ENCODE data around the gene IL1B. TPM values are rescaled to one million over a fixed set of nuclear protein-coding genes. Genes with fewer than 3 reads are reported as not detected.

Gene IL1B
- total RNA-seq, 1 experiment from 2014 or later: 5.4 TPM

- Mint-ChIP-seq H3K36me3 (ENCODE audit: insufficient read depth, unreplicated experiment) (peaks cover 8% of the 10 kb centered on the region), H3K27ac (ENCODE audit: low read depth, unreplicated experiment) (no peak overlapping the region), H3K4me3 (ENCODE audit: unreplicated experiment) (no peak overlapping the region), H3K27me3 (ENCODE audit: insufficient read depth, unreplicated experiment) (no peaks in the 10 kb centered on the region), H3K9me3 (ENCODE audit: unreplicated experiment) (peaks cover 8% of the 10 kb centered on the region), H3K4me1 (ENCODE audit: insufficient read depth, unreplicated experiment) (peaks cover 46% of the 10 kb centered on the region)
- ChIA-PET POLR2A (interaction anchor here (0.6 to 9.4 kb wide), 5 partner anchors 7 to 30 kb away, joined by 3 to 131 read pairs (median 5); no protein-coding TSS in a partner anchor), CTCF (interaction anchor here (0.5 to 0.7 kb wide), 3 partner anchors 14 to 173 kb away, joined by 3 to 4 read pairs (median 3); no protein-coding TSS in a partner anchor)
- intact Hi-C loops (cut with micrococcal nuclease): no loop called here
- no peak for TF ChIP-seq CTCF (IDR thresholded peaks at IDR 0.05; ENCODE audit: unreplicated experiment)
- BruUV-seq (replicated peaks): no TSS peak
- DNase-seq (ENCODE audit: unreplicated experiment): peak; percentile 71
These were observed 49.3 kb downstream of the IL1B start for GRCh38 chr2:112787294-112787693.

- Mint-ChIP-seq H3K4me3 (ENCODE audit: unreplicated experiment) (peak within 1 kb of the TSS; percentile 79), H3K27ac (ENCODE audit: low read depth, unreplicated experiment) (peak within 1 kb of the TSS; percentile 85), H3K4me1 (ENCODE audit: insufficient read depth, unreplicated experiment) (peaks cover 57% of the 10 kb centered on the region), H3K9me3 (ENCODE audit: unreplicated experiment) (peaks cover 8% of the 10 kb centered on the region), H3K36me3 (ENCODE audit: insufficient read depth, unreplicated experiment) (peaks cover 36% of the 10 kb centered on the region), H3K27me3 (ENCODE audit: insufficient read depth, unreplicated experiment) (no peaks in the 10 kb centered on the region)
- DNase-seq (ENCODE audit: unreplicated experiment): peak; percentile 92
- TSS peak; percentile 67 for BruUV-seq (replicated peaks)
- CTCF ChIA-PET: interaction anchor here (0.6 to 6.3 kb wide), 11 partner anchors 9 to 162 kb away, joined by 3 to 38 read pairs (median 4); no protein-coding TSS in a partner anchor
- intact Hi-C loops (cut with micrococcal nuclease): no loop called here
- POLR2A ChIA-PET: interaction anchor here (0.8 to 9.4 kb wide), 26 partner anchors 10 to 455 kb away, joined by 3 to 131 read pairs (median 10); partner anchors contain the start of genes CKAP2L and IL1B
- TF ChIP-seq CTCF (IDR thresholded peaks at IDR 0.05; ENCODE audit: unreplicated experiment): no peak
These were observed 52.1 kb downstream of the IL1B start, which contains the start of gene IL1A for GRCh38 chr2:112784199-112785189. Gene IL1A, minus strand, starts transcription at chr2:112784493. Its CDS starts 723 bp downstream, at chr2:112783770.

- Mint-ChIP-seq H3K9me3 (ENCODE audit: unreplicated experiment) (no peaks in the 10 kb centered on the region), H3K27me3 (ENCODE audit: insufficient read depth, unreplicated experiment) (no peaks in the 10 kb centered on the region), H3K4me3 (ENCODE audit: unreplicated experiment) (peak overlapping the region; percentile 79), H3K36me3 (ENCODE audit: insufficient read depth, unreplicated experiment) (peaks cover 48% of the 10 kb centered on the region), H3K4me1 (ENCODE audit: insufficient read depth, unreplicated experiment) (peaks cover 67% of the 10 kb centered on the region), H3K27ac (ENCODE audit: low read depth, unreplicated experiment) (peak overlapping the region; percentile 85)
- no TSS peak for BruUV-seq (replicated peaks)
- no peak for DNase-seq (ENCODE audit: unreplicated experiment)
- intact Hi-C loops (cut with micrococcal nuclease): loop anchor here (1.0 kb wide), 2 partner anchors 53 to 97 kb away; partner anchors contain the start of gene IL1B
- no peak for TF ChIP-seq CTCF (IDR thresholded peaks at IDR 0.05; ENCODE audit: unreplicated experiment)
- CTCF ChIA-PET: interaction anchor here (0.7 to 6.3 kb wide), 7 partner anchors 12 to 176 kb away, joined by 3 to 38 read pairs (median 5); no protein-coding TSS in a partner anchor
- POLR2A ChIA-PET: interaction anchor here (0.5 to 9.4 kb wide), 25 partner anchors 10 to 176 kb away, joined by 3 to 131 read pairs (median 10); partner anchors contain the start of genes CKAP2L and IL1B
These were observed 53.3 kb downstream of the IL1B start for GRCh38 chr2:112783187-112783714.
